Measurements from ENCODE around the gene ANKS1B. TPM values are rescaled to one million over a fixed set of nuclear protein-coding genes. Genes with fewer than 3 reads are reported as not detected.

Gene ANKS1B
- total and polyA plus RNA-seq, 4 donors: 0.03 to 3.4 (median 0.53) TPM

DNA sequence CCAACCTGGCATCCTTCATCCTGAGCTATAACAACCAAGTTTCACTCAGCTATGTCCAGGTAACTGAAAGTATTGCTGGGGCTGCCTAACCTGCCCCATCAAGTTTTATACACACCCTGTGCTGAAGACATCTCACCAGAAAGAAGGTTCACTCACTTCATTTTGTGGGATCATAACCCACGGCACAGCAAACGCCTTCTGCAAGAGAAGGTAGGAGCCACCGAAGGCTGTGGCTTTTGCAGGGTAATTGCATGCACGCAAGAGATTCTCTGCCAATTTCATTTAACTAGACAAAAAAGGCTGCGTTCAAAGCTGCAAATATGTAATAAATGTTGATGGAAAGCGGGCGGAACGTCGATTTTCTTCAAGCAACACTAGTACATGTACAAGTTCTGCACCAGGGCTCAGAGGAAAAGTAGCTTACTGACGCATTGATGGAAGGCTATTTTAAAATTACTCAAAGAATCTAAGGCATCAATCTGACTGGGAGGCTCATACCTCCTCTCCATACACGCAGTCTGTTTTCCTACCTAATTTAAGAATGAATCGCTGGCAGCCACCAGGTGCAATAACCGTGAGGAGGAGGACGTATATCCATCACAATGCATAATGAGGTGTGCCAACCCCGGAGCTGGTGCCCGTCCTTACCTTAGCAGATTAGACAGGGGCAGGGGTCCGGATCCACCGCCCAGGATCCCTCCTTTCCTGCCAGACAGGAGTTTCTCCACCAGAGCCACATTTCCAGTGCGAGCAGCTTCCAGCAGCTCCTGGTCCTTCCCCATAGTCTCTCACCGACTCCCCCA is 1.1 kb downstream of the ANKS1B start (continued):
- TF ChIP-seq, protein P1, sequence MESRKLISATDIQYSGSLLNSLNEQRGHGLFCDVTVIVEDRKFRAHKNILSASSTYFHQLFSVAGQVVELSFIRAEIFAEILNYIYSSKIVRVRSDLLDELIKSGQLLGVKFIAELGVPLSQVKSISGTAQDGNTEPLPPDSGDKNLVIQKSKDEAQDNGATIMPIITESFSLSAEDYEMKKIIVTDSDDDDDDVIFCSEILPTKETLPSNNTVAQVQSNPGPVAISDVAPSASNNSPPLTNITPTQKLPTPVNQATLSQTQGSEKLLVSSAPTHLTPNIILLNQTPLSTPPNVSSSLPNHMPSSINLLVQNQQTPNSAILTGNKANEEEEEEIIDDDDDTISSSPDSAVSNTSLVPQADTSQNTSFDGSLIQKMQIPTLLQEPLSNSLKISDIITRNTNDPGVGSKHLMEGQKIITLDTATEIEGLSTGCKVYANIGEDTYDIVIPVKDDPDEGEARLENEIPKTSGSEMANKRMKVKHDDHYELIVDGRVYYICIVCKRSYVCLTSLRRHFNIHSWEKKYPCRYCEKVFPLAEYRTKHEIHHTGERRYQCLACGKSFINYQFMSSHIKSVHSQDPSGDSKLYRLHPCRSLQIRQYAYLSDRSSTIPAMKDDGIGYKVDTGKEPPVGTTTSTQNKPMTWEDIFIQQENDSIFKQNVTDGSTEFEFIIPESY (IDR thresholded peaks at IDR 0.05): no peak
- TF ChIP-seq, protein P2, sequence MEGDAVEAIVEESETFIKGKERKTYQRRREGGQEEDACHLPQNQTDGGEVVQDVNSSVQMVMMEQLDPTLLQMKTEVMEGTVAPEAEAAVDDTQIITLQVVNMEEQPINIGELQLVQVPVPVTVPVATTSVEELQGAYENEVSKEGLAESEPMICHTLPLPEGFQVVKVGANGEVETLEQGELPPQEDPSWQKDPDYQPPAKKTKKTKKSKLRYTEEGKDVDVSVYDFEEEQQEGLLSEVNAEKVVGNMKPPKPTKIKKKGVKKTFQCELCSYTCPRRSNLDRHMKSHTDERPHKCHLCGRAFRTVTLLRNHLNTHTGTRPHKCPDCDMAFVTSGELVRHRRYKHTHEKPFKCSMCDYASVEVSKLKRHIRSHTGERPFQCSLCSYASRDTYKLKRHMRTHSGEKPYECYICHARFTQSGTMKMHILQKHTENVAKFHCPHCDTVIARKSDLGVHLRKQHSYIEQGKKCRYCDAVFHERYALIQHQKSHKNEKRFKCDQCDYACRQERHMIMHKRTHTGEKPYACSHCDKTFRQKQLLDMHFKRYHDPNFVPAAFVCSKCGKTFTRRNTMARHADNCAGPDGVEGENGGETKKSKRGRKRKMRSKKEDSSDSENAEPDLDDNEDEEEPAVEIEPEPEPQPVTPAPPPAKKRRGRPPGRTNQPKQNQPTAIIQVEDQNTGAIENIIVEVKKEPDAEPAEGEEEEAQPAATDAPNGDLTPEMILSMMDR (IDR thresholded peaks at IDR 0.05; ENCODE audit: low read depth, low read length, missing input control): no peak
- TF ChIP-seq JUND (IDR thresholded peaks at IDR 0.05) (no peak), HNF4G (IDR thresholded peaks at IDR 0.05) (no peak)

DNA sequence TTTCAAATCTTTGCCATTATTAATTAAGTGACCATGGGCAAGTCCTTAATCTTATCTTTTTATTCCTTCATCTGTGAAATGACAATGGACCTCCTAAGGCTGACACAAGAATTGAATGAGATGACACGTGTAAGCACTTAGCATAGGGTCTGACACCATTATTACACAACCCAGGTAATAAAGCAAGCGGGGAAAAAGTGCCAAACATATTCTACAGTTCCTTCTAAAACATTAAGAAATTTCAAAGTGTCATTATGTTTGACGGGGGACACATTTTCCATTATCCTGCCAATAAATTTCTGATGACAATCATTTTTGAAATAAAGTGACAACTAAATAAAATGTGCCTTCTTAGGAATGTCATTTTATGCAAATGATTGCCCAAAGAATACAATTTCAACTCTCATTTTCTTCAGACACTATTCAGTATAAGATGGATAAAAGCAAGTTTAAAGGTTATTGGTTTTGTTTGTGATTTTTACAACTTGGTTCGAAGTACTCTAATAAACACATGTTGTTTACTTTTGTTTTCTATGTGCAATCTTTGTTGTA is 3.0 kb downstream of the ANKS1B start:
- Histone ChIP-seq H3K9me3 (ENCODE audit: control insufficient read depth in 4 of 4, low read length in 3 of 4) (no peaks in the 10 kb centered on the region), H3K4me3 (ENCODE audit: low read depth in 1 of 3, low read length in 3 of 3) (no peak overlapping the region), H3K4me1 (ENCODE audit: control insufficient read depth in 4 of 4, insufficient read depth in 4 of 4, low read length in 3 of 4) (peaks cover 0 to 9% (median 3%) of the 10 kb centered on the region in 4 donors), H3K36me3 (ENCODE audit: control insufficient read depth in 4 of 4, insufficient read depth in 3 of 4, low read depth in 1 of 4, low read length in 3 of 4) (no peaks in the 10 kb centered on the region), H3K27me3 (ENCODE audit: control insufficient read depth in 4 of 4, insufficient read depth in 4 of 4, low read length in 3 of 4) (peaks cover 0 to 3% (median 0%) of the 10 kb centered on the region in 4 donors), H3K9ac (ENCODE audit: low read depth in 1 of 2, low read length in 2 of 2) (no peak overlapping the region), H3K27ac (ENCODE audit: low read depth in 1 of 2, low read length in 2 of 2) (no peak overlapping the region)
- TF ChIP-seq HNF4A (conservative IDR thresholded peaks at IDR 0.05) (no peak), FOXA1 (IDR thresholded peaks at IDR 0.05) (no peak), YY1 (IDR thresholded peaks at IDR 0.05) (no peak), TAF1 (conservative IDR thresholded peaks at IDR 0.05) (no peak), JUND (IDR thresholded peaks at IDR 0.05) (no peak), NR2F2 (IDR thresholded peaks at IDR 0.05) (no peak)
- TF ChIP-seq, protein P1 (IDR thresholded peaks at IDR 0.05): no peak
- TF ChIP-seq, protein P3, sequence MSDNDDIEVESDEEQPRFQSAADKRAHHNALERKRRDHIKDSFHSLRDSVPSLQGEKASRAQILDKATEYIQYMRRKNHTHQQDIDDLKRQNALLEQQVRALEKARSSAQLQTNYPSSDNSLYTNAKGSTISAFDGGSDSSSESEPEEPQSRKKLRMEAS (IDR thresholded peaks at IDR 0.05): no peak
- 65% methylated on average over 4 of the region's 4 CpGs for WGBS
- DNase-seq (ENCODE audit: low spot score): no peak

DNA sequence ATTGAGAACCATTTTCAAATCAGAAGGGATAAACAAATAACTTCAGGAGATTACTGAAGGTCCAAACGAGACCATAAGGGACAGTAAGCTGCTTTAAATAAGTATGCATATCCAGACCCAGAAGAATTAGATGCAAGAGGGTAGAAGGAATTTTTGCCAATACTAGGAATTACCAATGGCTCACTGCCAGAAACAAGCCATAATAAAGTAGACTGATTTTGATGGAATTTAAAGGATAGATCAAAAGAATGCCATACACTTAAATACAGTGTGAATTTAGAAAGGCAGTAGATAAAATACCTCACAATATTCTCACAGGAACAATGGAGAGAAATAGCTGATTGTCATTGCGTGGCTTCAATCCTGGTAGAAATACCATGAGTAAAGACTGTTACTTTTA is 5.3 kb downstream of the ANKS1B start:
- DNase-seq (ENCODE audit: low spot score): no peak
- Histone ChIP-seq H3K9me3 (ENCODE audit: control insufficient read depth in 4 of 4, low read length in 3 of 4) (no peaks in the 10 kb centered on the region), H3K27ac (ENCODE audit: low read depth in 1 of 2, low read length in 2 of 2) (no peak overlapping the region), H3K9ac (ENCODE audit: low read depth in 1 of 2, low read length in 2 of 2) (no peak overlapping the region), H3K36me3 (ENCODE audit: control insufficient read depth in 4 of 4, insufficient read depth in 3 of 4, low read depth in 1 of 4, low read length in 3 of 4) (no peaks in the 10 kb centered on the region), H3K4me3 (ENCODE audit: low read depth in 1 of 3, low read length in 3 of 3) (no peak overlapping the region), H3K27me3 (ENCODE audit: control insufficient read depth in 4 of 4, insufficient read depth in 4 of 4, low read length in 3 of 4) (peaks cover 0 to 3% (median 0%) of the 10 kb centered on the region in 4 donors), H3K4me1 (ENCODE audit: control insufficient read depth in 4 of 4, insufficient read depth in 4 of 4, low read length in 3 of 4) (peaks cover 0 to 3% (median 0%) of the 10 kb centered on the region in 4 donors)
- TF ChIP-seq JUND (IDR thresholded peaks at IDR 0.05): no peak
- WGBS: 78% methylated on average over 2 of the region's 2 CpGs
